GM21619 (cell line): ENCODE measurements around the gene CDC14A.
A peak's percentile ranks its signal among the peaks of the same experiment; 100 is the strongest.

Experiments
- ATAC-seq: cut with Tn5 transposase; IDR thresholded peaks from one replicate; pipeline ENCODE4 v1.9.1; 2021; ENCODE audit not compliant: unreplicated experiment

CDC14A gene

DNA sequence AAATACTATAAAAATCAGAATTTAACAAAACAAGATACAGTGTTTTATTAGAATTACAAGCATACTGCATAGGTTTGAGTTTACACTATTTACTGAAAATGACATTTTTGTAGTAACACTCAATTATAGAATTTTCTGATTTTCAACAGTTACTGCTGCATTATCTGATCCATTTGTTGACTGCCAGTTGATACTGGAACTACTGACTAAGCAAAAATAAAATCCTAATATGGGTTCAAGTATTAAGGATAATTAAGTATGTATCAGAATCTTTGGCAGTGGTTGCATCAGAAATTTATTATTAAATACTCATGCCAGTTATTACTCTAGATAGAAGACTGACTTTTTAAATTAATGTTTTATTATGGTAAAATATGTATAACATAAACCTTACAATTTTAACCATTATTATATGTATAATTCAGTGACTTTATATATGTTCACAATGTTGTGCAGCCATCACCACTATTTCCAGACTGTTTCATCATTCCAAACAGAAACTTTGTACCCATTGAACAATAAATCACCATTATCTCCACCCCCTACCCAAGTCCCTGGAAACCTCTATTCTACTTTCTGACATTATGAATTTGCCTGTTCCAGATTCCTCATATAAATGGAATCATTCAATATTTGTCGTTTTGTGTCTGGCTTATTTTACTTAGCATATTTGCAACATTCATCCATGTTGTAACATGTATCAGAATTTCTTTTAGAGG lies 127.5 kb downstream of the CDC14A start:
- ATAC-seq: no peak

DNA sequence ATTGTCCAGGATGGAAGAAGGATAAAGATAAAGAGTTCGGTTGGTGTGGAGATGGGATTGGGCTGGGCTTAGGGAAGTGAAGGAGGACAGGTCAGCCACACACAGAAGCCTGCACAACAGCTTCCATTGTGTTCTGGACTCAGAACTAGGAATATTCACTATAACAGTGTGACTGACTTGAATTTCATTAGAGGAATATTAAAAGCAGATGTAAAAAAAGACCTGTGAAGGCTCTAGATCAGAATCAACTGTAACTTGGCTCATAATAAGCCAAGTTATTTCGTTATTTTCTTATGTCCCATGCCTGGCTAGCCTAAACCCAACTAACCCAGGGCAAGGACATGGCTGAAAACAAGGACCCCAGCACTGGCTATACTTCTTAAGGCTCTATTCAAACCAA lies 129.0 kb downstream of the CDC14A start:
- ATAC-seq: no peak

DNA sequence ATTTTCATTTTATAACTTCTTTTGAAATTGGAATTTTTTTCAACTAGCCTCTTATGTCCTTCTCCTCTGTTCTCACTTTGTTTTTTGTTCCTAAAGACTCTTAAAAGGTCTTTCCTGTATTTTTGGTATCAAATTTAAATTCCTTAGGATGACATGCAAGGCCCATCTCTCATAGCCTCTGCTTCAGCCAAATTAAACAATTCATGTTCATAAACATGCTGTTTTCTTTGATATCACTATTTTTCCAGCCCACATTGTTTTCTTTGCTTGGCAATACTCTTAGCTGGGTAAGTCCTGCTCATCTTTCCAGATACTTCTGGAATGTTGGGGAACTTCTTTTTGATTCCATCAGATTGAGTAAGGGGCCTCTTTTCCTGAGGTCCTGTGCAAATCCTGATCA lies 129.9 kb downstream of the CDC14A start:
- ATAC-seq: no peak

DNA sequence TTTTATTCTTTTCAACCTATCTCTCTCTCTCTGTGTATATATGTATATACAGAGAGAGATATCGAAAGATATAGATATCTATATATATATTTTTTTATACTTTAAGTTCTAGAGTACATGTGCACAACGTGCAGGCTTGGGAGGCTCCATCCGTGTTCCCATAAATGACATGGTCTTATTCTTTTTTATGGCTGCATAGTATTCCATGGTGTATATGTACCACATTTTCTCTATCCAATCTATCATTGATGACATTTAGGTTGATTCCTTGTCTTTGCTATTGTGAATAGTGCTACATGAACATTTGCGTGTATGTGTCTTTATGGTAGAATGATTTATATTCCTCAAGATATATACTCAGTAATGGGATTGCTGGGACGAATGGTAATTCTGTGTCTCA lies 130.4 kb downstream of the CDC14A start:
- no peak for ATAC-seq

DNA sequence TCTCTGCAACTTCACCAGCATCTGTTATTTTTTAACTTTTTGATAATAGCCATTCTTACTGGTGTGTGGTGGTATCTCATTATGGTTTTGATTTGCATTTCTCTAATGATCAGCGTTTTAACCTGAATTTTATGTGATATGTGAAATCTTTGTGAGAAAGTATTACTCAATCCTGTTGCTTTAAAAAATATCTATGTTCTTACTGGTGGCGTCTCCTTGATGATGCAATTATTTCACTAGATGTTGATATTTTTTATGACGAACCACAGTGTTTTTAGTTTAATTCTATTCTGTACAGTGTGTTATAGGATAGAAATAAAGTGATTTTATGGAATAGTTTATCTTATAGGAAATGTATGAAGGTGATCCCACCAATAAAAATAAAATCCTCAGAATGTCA lies 130.9 kb downstream of the CDC14A start:
- ATAC-seq: no peak

DNA sequence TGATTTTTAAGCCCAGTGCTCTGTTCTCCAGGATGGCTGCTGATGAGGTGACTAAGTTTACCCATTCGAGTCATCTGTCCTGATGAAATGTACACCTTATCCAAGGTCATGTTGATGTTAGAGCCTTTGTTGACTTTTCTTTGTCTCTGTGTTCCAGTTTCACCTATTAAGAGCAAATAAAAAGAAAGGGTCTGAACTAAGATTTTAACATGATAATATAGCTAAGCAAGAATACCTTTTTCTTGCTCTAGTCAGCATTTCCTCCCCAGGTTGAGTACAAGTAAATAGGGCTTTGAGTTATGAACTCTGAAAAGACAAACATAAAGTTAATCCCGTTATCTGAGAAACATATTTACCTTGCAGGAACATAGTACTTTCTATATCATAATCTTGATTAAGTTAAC lies 133.6 kb downstream of the CDC14A start:
- ATAC-seq: no peak

DNA sequence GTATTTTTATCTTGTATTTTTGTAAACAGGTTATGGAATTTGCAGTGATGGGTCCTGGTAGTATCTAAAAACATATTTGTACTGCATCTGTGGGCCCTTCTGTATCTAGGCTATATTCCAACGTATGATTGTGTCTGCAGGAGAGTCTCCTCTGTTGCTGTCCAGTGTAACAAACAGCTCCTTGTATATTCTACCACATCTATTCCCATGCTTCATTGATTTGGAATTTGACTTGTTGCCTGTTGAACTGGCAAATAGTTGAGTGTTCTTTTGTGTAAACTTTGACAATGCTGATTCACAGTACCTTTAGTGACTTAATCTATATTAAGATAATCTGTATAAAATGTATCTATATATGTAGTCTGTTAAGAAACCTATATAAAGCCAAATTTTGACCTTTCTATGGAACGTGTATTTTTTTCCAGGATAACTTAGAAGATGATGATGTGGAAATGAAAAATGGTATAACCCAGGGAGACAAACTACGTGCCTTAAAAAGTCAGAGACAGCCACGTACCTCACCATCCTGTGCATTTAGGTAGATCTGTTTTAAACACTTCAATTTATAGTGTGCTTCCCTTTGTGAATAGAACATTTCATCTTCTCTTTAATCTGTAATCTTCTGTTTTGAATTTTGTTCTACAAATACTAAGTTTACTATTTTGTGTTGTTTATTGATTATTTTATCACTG lies 142.2 kb downstream of the CDC14A start:
- no peak for ATAC-seq

DNA sequence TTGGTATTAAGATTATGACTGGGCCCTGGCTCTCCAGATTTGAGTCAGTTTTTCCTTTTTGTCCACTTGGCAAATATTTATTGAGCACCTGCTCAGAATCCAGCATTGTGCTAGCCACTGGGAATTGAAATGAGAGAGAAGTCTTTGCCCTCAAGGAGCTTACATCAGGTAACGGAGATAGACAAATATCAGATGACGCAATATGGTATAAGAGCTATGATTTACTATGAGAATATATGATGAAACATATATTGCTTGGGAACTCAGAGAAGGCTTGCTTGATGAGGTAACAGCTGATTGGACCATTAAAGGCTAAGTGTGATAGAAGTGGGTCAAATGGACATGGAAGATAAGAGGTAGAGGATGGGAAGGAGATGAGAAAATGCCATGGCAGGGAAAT lies 144.6 kb downstream of the CDC14A start:
- no peak for ATAC-seq

DNA sequence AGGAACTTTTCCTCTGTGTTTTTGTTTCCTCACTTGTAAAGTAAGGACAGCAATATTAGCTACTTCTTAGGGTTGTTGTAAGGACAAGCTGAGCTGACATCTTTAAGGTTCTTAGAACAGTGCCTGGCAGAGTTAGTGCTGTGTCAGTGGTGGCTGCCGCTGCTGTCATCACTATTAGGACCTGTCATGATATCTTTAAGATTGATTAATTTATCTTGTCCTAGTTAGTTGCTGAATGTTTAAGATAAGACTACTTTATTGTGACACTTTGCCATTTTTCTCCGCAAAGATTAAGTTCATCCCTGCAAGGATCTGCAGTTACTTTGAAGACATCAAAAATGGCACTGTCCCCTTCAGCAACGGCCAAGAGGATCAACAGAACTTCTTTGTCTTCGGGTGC lies 145.5 kb downstream of the CDC14A start:
- no peak for ATAC-seq

DNA sequence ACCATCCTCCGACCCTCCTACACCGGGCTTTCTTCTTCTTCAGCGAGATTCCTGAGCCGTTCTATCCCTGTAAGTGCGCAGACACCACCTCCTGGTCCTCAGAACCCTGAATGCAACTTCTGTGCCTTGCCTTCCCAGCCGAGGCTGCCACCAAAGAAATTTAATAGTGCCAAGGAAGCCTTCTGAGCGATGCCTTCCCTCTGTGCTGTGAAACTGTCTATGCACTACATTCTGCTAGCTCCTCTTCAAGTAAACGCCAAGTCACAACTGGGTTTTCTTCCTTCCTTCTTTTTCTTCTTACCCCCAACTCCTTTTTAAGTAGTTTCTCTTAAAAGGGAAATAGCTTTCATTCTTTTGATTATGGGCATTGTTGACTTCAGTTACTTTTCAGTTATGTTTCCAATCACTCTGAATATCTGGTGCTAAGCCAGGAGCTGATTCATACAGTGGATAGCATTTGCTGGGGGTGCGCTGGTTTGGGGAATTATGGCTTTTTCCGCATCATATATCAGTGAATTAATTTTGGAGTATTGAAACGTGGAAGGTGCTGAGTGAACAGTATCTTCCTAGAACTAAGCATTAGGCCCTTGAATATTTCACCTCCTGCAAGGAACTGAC lies 147.0 kb downstream of the CDC14A start:
- no peak for ATAC-seq

DNA sequence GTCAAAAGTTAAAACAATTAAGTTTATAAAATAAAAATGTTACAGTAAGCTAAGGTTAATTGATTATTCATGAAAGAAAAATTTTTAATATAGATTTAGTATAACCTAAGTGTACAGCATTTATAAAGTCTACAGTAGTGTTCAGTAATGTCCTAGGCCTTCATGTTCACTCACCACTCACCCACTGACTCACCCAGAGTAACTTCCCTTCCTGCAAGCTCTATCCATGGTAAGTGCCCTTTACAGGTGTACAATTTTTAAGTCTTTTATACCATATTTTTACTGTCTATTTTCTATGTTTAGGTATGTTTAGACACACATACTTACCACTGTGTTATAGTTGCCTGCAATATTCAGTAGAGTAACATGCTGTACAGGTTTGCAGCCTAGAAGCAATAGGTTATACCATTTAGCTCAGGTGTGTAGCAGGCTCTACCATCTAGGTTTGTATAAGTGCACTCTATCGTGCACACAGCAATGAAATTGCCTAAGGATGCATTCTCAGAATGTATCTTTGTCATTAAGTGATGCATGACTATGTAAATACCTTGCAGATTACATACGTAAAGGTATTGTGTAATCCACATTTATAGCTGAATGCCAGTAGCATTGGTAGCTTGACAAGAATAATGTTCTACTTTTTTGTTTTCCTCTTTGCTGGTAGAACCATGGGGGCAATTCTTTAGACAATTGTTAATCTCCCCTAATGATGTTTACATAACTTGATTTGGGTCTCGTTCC lies 149.9 kb downstream of the CDC14A start:
- ATAC-seq: no peak

DNA sequence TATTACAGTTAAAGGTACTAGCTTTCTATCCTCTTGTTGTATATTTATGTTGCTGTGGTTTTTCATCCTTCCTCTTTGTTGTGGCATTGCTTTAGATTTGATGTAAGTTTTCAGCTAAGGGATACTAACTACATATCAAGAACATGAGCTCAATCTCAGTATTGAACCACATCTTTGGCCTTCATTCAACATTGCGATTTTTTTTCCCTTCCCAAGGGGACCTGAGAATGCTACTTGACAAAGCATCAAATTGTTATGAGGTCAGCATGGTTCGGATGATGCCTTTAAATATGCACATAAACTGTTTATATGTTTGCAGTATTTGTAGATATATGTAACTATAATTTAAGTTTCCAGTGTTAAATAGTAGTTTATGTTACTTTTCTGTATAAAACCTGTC lies 153.9 kb downstream of the CDC14A start:
- no peak for ATAC-seq

DNA sequence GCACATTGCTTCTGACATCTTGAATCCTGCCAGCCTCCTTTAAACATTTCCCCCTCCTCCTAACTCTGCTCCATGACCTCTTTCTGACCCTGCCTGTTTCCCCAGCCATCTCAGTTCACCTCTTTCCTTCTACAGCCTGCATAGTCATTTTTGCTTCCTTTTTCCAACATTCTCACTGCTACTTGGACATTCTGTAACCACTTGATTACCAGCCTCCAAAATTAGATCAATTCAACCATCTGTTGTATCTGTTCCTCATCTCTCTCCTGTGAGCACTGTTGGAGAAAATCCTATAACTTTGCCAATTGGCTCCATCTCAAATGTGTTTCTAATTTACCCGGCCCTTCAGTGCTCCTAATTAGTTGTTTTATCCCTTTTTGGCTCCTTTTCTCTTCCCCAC lies 158.1 kb downstream of the CDC14A start:
- no peak for ATAC-seq

DNA sequence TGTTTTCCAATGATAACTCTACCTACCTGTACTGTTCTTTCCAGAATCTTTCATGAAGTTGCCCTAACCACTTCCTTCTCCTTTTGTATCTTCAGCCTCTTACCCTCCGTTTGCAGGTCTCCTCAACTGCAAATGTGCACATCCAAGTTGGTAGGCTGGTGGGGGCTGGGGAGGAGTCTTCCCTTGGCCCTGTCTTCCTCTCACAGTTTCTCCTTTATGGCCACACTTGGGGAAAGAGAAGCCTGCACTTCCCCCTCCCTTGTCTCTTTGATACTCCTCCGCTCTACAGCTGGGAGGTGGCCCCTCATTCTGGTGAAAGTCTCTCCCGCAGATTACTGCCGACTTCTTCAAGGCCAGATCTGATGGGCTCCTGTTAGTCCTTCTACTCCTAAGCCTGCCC lies 158.8 kb downstream of the CDC14A start:
- ATAC-seq: no peak

DNA sequence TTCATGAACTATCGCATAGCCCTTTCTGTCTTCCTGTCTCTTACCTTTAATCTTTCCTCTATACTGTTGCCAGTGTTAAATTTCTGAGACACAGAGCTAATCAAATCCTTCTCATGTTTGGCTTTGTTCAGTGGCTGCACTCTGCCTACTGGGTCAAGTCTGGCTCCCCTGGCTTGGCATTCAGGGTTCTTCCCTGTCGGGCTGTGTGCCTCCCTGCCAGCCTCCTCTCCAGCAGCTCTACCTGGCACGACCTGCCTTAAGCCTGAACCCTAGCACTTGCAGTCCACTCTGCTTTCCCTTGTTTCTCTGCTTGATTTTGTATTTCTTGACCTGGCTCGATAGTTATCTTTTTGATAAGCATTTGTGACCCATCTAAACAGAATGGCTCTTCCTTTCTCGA lies 159.5 kb downstream of the CDC14A start:
- no peak for ATAC-seq

DNA sequence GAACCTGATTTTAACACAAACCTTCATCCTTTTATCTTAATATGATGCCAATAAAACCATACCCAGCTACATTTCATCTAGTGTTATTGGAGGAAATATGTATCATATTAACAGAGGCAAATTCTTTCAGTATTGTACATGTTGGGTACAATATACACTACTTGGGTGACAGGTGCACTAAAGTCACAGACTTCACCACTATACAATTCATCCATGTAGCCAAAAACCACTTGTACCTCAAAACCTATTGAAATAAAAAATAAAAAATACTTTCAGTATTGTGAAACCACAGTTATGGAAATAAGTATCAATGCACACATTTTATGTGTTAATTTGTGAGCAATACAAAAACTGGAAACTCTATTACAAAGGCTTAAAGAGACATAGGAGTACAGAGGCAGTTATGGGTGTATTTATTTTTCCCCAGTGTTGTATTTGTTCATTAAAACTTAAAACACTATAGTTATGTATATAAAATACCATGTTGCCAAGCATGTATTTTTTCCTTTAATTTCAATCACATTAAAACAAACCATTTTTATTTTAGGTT lies 160.6 kb downstream of the CDC14A start:
- ATAC-seq: no peak

DNA sequence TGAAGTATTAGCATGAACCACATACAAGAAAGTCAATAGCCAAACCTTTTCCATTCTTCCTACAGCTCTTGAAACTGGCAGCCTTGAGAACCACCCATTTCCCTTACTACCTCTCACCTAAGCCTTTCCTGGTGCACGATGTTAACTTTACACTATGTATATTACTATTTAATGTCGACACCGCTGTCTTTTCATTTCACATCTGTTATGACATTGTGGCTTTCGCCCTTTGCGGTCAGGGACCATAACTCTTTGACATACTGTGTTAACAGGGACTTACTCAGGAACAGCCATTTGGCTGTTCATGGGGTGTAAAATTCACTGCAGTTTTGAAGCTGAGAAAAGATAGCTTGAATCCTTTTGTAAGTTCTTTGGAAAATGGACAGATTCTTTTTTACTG lies 164.6 kb downstream of the CDC14A start:
- ATAC-seq: no peak

DNA sequence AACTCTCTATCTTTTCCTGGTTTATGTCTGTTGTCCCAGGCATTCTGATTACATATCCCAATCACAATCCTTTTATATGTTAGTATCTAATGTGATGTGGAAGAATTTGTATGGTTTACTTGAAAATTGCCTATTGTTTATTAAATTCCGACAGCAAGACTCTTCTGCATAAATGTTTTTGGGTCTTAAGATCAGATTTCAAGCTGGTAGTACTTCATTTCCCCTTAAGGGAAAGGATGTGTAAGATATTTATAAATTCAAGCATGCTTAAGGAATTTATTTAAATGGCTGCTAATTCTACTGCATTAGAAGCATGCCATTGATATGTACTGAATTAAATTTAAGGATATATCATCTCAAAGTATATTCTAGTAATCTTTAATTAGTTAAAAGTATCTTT lies 165.2 kb downstream of the CDC14A start:
- no peak for ATAC-seq

DNA sequence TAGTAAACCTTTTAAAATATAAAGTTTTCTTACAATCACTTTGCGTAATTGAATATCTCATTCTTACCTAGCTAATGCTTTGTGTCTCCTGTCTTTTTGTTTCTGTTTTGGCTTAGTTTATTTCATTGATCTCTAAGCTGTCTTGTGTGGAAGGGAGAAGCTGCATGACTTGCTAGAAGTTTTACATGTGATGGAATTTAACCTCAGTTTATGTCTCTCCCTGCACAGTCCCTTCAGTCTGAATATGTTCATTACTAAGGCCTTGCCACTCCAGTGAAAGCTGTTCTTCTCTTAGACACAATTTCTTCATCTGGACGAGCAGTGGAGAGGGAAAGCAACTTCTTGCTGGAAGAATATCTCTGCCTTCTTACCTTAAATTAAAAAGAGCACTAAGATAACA lies 165.7 kb downstream of the CDC14A start:
- ATAC-seq: no peak

DNA sequence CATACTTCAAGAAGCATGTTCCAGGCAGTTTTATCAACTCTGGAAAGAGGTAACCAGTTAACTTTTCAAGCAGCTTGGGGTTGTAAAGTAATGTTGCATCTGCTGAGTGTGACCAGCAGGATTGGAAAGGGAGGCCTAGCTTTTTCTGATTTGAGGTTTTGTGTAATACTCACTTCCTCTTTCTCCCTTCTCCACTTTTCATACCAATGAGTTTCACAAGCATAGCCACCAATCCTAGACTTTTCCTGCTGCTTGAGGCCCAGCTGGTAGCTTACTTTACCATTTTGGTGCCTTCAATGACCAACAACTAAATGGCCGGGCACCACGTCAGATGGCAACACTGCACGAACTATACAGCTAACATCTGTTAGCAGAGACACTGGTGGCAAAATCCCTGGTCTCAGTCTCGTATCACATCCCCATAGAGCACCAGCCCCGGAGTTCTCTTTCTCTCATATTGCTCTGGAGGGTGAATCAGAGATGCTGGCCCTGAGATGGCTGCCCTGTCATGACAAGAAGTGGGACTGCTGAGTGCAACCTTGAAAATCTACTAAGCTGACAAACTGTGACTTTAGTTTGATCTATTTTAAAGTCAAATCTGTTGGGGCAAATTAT lies 170.8 kb downstream of the CDC14A start:
- peak; percentile 91 for ATAC-seq

DNA sequence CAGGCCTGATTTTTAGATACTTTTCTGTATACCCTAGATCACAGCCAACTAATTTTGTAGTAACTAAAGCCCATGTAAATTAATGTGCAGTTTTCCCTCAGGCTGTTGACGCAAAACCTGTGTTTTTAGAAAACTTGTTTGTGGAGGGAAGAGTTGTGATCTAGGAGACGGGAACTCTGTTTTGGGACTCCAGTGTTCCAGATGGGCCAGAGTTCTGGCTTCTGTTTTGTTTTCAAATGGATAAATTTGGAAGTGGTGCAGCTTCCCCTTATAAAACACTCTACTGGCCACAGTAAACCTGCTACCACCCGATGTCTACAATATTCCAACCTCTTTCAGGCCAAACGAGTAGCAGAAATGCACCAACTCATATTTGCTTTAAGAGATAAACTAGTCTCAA lies 172.0 kb downstream of the CDC14A start:
- ATAC-seq: no peak
